ENCODE results near the gene EPHA2.

DNA sequence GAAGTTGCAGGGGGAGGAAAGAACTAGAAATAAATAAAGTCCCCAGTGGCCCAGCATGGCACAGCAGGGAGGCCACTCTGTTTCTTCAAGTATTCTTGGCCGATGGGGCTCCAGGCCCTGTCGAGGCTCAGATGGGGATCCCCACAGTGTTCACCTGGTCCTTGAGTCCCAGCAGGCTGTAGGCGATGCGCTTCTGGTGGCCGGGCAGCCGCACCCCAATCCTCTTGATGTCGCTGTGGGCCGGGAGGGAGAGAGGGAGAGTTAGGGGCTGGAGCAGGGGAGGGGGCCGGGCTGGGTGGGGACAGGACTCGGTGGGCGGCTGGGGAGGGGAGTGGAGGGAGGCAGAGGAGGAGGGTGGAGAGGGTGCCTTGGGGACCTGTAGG lies 30.8 kb downstream of the EPHA2 start:
- TF ChIP-seq CTCF (IDR thresholded peaks at IDR 0.05) (no peak), POLR2AphosphoS5 (IDR thresholded peaks at IDR 0.05; ENCODE audit: low read depth, low read length) (no peak), SIN3A (IDR thresholded peaks at IDR 0.05; ENCODE audit: borderline replicate concordance, insufficient read depth, low read depth, low read length) (no peak), TCF7L2 (IDR thresholded peaks at IDR 0.05; ENCODE audit: low read depth, low read length) (no peak)
